Measurements from ENCODE around the gene NALCN.

DNA sequence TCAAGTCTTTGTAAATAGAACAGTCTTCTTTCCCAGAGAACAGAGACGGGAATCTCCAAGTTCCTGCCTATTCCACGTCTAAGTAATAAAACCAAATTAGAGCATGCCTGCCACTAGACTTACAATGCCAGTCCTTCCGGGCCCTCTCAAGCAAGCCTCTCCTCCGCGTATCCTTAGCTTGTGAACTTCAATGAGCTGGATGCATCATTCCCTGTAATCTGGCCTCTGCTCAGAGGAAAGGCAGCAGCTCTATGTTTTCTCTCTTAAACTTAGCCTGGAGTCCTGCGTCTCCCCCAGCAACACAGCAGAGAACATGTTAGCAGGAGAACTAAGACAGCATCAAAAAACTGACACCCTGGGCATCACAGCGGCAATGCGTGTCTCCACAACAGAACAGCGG is 8.2 kb downstream of the NALCN start:
- TF ChIP-seq, protein P1, sequence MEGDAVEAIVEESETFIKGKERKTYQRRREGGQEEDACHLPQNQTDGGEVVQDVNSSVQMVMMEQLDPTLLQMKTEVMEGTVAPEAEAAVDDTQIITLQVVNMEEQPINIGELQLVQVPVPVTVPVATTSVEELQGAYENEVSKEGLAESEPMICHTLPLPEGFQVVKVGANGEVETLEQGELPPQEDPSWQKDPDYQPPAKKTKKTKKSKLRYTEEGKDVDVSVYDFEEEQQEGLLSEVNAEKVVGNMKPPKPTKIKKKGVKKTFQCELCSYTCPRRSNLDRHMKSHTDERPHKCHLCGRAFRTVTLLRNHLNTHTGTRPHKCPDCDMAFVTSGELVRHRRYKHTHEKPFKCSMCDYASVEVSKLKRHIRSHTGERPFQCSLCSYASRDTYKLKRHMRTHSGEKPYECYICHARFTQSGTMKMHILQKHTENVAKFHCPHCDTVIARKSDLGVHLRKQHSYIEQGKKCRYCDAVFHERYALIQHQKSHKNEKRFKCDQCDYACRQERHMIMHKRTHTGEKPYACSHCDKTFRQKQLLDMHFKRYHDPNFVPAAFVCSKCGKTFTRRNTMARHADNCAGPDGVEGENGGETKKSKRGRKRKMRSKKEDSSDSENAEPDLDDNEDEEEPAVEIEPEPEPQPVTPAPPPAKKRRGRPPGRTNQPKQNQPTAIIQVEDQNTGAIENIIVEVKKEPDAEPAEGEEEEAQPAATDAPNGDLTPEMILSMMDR (IDR thresholded peaks at IDR 0.05; ENCODE audit: poor library complexity), result no peak
- TF ChIP-seq EZH2phosphoT487 (IDR thresholded peaks at IDR 0.05; ENCODE audit: low read depth, severe bottlenecking, unreplicated experiment) (no peak), EZH2 (IDR thresholded peaks at IDR 0.05; ENCODE audit: borderline replicate concordance) (no peak)

Data from hepatocyte (in vitro differentiated cells).